Cardiac muscle cell (in vitro differentiated cells and primary cell): Measurements from ENCODE around the gene VEPH1. TPM values are rescaled to one million over a fixed set of nuclear protein-coding genes. Genes with fewer than 3 reads are reported as not detected.

Experiments
- DNase-seq, 2 donors: peaks; one replicate each; pipeline versions ENCODE4 v3.0.0 to v3.0.0-alpha.2; 2010 to 2017; ENCODE audit warnings: low read depth in 1 of 2, low spot score in 1 of 2
- H3K27ac ChIP-seq: fragments of 200-600 bp; sonication (generic); 2 replicates; pipeline ENCODE4 v1.5.1; 2016
- H3K27me3 ChIP-seq: fragments of 200-600 bp; sonication (generic); 2 replicates; pipeline ENCODE4 v1.6.0; 2016; ENCODE audit warnings: control low read depth
- H3K36me3 ChIP-seq: fragments of 200-600 bp; sonication (generic); 2 replicates; pipeline ENCODE4 v1.5.1; 2016; ENCODE audit warnings: control low read depth
- H3K4me1 ChIP-seq: fragments of 200-600 bp; sonication (generic); 2 replicates; pipeline ENCODE4 v1.8.1; 2017; ENCODE audit warnings: low read depth, mild to moderate bottlenecking, mixed run types
- H3K4me3 ChIP-seq: fragments of 200-600 bp; sonication (generic); 2 replicates; pipeline ENCODE4 v1.5.1; 2016; ENCODE audit warnings: mild to moderate bottlenecking
- H3K9me3 ChIP-seq: fragments of 200-600 bp; sonication (generic); 2 replicates; pipeline ENCODE4 v1.5.1; 2017; ENCODE audit warnings: low read depth, mild to moderate bottlenecking, control low read depth
- CTCF ChIP-seq: IDR thresholded peaks from 2 replicates; pipeline ENCODE4 v1.5.1; 2012; ENCODE audit warnings: low read depth, mild to moderate bottlenecking, low read length
- polyA plus RNA-seq: library from polyadenylated mRNA; unstranded; fragments of >200 nt; fragmentation: Nextera tagmentation; extraction: Ambion mirVana; gene quantifications from 2 replicates; pipeline ENCODE4 v1.2.1, GENCODE V29; 2016
- total RNA-seq: library from RNA; depleted of rRNA; stranded (reverse); fragments of >200 nt; gene quantifications from 2 replicates; pipeline ENCODE4 v1.2.3, GENCODE V29; 2016

The VEPH1 gene
- total and polyA plus RNA-seq, 2 experiments from 2014 or later = 1.1 to 1.7 TPM

DNA sequence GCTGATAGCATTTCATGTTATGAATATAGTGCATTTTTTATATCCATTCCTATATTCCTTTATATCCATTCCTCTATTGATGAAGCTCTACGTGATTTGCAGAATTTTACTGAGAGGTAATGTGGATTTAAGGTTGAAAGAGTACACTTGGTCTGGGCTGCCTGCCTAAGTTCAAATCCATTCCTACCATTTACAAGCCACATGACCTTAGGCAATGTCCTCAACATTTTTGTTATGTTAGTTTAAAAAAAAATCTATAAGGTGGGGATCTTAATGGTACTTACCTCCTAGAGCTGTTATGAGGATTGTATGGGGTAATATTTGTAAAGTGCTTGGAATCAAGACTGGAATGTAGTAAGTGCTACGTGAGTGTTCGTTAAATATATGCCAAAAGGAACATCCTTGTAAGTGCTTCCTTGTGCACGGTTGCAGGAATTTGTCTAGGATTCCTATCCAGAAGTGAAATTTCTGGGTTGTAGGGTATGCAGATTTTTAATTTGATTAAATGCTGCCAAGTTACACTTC lies 11.2 kb upstream of the VEPH1 start:
- no peaks in the 10 kb centered on the region for H3K9me3 ChIP-seq
- no peak for DNase-seq
- no peaks in the 10 kb centered on the region for H3K27me3 ChIP-seq
- TF ChIP-seq CTCF = no peak
- no peak overlapping the region for H3K4me3 ChIP-seq
- no peak overlapping the region for H3K27ac ChIP-seq
- no peaks in the 10 kb centered on the region for H3K4me1 ChIP-seq
- no peaks in the 10 kb centered on the region for H3K36me3 ChIP-seq

DNA sequence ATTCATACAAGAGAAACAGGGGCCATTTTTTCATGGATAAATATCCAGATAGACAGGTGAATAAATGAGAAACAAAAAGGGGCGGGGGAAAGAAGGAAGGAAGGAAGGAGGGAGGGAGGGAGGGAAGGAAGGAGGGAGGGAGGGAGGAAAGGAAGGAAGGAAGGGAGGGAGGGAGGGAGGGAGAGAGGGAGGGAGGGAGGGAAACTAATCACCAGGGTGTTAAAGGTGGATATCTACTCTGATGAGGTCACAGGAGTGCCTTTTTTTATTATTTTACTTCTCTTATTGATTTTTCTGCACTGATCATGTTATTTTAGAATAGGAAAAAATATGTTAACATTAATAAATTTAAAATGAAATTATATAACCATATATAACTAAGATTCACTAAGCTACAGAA lies 10.4 kb upstream of the VEPH1 start:
- H3K4me1 ChIP-seq = no peaks in the 10 kb centered on the region
- DNase-seq = no peak
- no peaks in the 10 kb centered on the region for H3K36me3 ChIP-seq
- H3K27me3 ChIP-seq = no peaks in the 10 kb centered on the region
- no peaks in the 10 kb centered on the region for H3K9me3 ChIP-seq
- H3K4me3 ChIP-seq = no peak overlapping the region
- no peak overlapping the region for H3K27ac ChIP-seq
- TF ChIP-seq CTCF = no peak

DNA sequence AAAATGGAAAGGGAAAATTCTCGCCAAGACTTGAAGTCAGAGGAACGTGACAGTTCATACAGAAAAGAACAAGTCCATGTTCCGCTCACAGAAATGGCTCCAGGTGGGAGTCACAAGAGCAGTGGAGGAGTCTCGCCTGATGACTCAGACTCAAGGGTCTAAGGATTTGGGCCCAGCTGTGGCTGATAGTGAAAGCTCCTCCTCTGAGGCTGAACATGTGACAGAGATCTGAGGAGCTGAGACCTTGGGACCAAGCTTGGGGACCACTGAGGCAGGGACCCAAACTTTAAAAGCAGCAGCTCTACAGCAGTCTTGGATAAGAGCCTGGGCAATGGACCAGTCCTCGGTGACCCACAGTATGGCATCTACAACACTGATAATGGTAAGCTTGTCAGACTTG lies 9.3 kb upstream of the VEPH1 start:
- no peaks in the 10 kb centered on the region for H3K27me3 ChIP-seq
- no peaks in the 10 kb centered on the region for H3K36me3 ChIP-seq
- no peak for DNase-seq
- H3K27ac ChIP-seq = no peak overlapping the region
- no peak for TF ChIP-seq CTCF
- no peaks in the 10 kb centered on the region for H3K4me1 ChIP-seq
- H3K4me3 ChIP-seq = no peak overlapping the region
- H3K9me3 ChIP-seq = no peaks in the 10 kb centered on the region

DNA sequence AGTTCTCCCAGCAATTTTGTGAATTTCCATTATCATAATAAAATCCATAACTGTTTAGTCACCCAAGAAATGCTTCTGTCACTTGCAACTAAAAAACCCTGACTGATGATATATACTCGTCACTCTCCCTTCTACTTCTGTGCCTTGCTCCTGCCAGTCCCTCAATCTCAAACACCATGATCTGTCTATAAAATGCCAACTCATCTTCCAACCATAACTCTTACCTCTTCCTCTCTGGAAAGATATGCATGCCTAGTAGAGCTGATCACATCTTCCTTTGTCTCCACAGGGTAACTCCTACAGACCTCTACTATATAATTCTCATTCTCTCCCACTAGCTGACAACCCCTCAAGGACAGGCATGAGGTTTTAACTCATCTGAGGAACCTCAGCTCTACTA lies 5.2 kb upstream of the VEPH1 start:
- DNase-seq = no peak
- Histone ChIP-seq H3K36me3 (no peaks in the 10 kb centered on the region), H3K4me1 (no peaks in the 10 kb centered on the region), H3K4me3 (no peak overlapping the region), H3K27me3 (no peaks in the 10 kb centered on the region), H3K9me3 (no peaks in the 10 kb centered on the region), H3K27ac (no peak overlapping the region)
- no peak for TF ChIP-seq CTCF

DNA sequence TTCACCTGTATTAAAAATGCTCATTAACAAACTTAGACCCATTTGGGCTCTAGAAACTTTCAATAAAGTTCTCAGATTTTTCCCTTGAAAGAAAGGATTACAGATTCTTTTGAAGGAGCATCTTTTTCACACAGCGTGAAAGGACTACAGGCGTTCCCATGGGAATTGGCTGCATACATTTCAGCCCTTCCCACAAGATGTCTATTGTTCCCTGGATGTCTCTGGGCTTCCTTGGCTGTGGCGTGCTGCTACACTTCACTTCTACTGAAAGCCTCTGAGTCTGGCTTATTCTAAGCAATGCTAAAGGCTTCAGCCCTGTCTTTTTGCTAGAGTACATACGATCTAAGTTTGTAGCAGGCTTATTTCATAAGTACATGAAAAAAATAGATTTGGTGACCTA lies 1.4 kb downstream of the VEPH1 start:
- no peak for DNase-seq
- no peaks in the 10 kb centered on the region for H3K36me3 ChIP-seq
- TF ChIP-seq CTCF = no peak
- H3K4me1 ChIP-seq = peaks cover 4% of the 10 kb centered on the region
- no peaks in the 10 kb centered on the region for H3K9me3 ChIP-seq
- no peak overlapping the region for H3K4me3 ChIP-seq
- peaks cover 29% of the 10 kb centered on the region for H3K27me3 ChIP-seq
- no peak overlapping the region for H3K27ac ChIP-seq

- no peak for DNase-seq
- Histone ChIP-seq H3K36me3 (no peaks in the 10 kb centered on the region), H3K27me3 (peaks cover 29% of the 10 kb centered on the region), H3K4me1 (peaks cover 4% of the 10 kb centered on the region), H3K9me3 (no peaks in the 10 kb centered on the region), H3K4me3 (no peak overlapping the region), H3K27ac (no peak overlapping the region)
- TF ChIP-seq CTCF = no peak
These were observed 3.0 kb downstream of the VEPH1 start for GRCh38 chr3:157500232-157500631.
